ENCODE results near the gene MADCAM1. TPM values are rescaled to one million over a fixed set of nuclear protein-coding genes. Genes with fewer than 3 reads are reported as not detected.

The MADCAM1 gene
- total RNA-seq, 1 donor from 2014 or later, result not detected

DNA sequence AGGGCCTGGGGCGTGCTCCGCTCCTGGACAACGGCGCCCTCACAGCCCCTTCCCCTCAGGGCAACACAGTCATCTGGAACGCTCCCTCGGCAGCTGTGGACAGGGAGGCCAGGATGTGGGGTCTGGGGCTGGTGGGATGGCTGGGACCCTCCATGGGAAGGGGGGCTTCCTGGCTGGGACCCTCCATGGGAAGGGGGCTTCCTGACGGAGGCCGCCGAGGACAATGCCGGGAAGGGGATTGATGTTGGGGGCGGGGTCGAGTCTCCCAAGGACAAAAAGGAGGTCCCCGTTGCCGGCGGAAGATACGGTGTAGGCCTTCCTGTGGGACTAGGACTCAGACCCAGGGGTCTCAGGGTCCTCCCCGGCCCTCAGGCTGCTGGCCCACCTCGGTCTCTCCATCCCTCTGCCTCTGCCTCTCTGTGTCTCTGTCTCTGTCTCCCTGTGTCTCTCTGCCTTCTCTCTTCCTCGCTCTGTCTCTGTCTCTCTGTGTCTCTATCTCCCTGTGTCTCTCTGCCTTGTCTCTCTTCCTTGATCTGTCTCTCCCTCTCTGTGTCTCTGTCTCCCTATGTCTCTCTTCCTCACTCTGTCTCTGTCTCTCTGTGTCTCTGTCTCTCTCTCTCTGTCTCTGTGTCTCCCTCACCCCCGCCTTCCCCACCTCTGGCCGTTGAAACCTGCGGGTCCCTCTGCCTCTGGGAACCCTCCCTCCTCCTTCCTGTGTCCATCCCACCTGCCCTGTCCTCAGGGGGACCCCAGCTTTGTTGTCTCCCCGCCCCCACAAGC lies 2.7 kb upstream of the MADCAM1 start:
- Mint-ChIP-seq H3K27ac (no peak overlapping the region), H3K27me3 (ENCODE audit: insufficient read depth, low read depth) (peaks cover 12% of the 10 kb centered on the region), H3K4me3 (no peak overlapping the region), H3K36me3 (peaks cover 2% of the 10 kb centered on the region), H3K4me1 (peaks cover 14% of the 10 kb centered on the region), H3K9me3 (peaks cover 3% of the 10 kb centered on the region)
- Histone ChIP-seq H3K79me2 (ENCODE audit: low read depth) (no peaks in the 10 kb centered on the region), H3K27ac (no peak overlapping the region), H3K4me1 (no peaks in the 10 kb centered on the region), H3K4me3 (no peak overlapping the region), H2AFZ (replicated peaks) (no peak overlapping the region), H3K4me2 (no peak overlapping the region), H3K9me3 (ENCODE audit: low read depth) (no peaks in the 10 kb centered on the region), H4K20me1 (ENCODE audit: low read depth) (peaks cover 18% of the 10 kb centered on the region), H3K9ac (no peak overlapping the region), H3K27me3 (peaks cover 32% of the 10 kb centered on the region), H3F3A (ENCODE audit: low read depth) (peaks cover 39% of the 10 kb centered on the region), H3K36me3 (no peaks in the 10 kb centered on the region)
- no peak for DNase-seq (ENCODE audit: low spot score)
- TF ChIP-seq EZH2 (IDR thresholded peaks at IDR 0.05) (no peak), EZH2phosphoT487 (IDR thresholded peaks at IDR 0.05) (no peak), CTCF (IDR thresholded peaks at IDR 0.05) (no peak)

DNA sequence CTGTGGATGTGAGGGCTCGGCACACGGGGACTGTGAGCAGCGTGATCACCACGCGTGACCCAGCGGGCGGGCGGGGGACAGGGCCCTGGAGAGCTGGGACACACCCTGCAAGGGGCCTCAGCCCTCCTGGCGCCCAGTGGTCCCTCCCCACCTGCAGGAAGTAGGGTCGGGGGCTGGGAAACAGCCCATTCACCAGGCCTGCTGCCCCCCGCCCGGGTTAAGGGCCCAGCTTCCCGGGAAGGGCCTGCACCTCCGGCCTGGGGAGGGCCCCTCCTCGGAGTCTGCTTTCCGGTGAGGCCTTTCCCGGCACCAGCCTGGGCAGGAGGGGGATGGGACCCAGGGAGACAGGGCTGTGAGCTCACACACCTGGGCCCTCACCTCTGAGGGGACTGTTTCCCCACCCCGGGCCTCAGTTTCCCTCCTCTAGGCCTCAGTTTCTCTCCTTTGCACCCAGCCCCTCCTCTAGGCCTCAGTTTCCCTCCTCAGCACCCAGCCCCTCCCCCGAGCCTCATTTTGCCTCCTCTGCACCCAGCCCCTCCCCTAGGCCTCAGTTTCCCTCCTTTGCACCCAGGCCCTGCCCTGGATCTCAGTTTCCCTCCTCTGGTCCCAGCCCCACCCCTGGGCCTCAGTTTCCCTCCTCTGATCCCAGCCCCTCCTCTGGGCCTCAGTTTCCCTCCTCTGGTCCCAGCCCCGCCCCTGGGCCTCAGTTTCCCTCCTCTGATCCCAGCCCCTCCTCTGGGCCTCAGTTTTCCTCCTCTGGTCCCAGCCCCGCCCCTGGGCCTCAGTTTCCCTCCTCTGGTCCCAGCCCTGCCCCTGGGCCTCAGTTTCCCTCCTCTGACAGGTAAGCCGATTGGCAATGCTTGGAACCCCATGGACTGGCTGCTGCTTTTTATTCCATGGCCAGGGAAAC lies 1.9 kb upstream of the MADCAM1 start:
- no peak overlapping the region for H3K4me3 ChIP-seq
- H3K27me3 ChIP-seq, result peaks cover 40% of the 10 kb centered on the region
- H3K27ac ChIP-seq, result no peak overlapping the region
- H3K36me3 Mint-ChIP-seq, result peaks cover 5% of the 10 kb centered on the region
- H3K36me3 ChIP-seq, result no peaks in the 10 kb centered on the region
- no peak overlapping the region for H3K4me2 ChIP-seq
- H3K4me1 ChIP-seq, result no peaks in the 10 kb centered on the region
- H3K27ac Mint-ChIP-seq, result no peak overlapping the region
- H3K9me3 Mint-ChIP-seq, result peaks cover 7% of the 10 kb centered on the region
- TF ChIP-seq EZH2 (IDR thresholded peaks at IDR 0.05) (no peak), EZH2phosphoT487 (IDR thresholded peaks at IDR 0.05) (no peak), CTCF (IDR thresholded peaks at IDR 0.05) (no peak)
- no peak overlapping the region for H3K9ac ChIP-seq
- no peaks in the 10 kb centered on the region for H3K79me2 ChIP-seq (ENCODE audit: low read depth)
- peaks cover 17% of the 10 kb centered on the region for H3K27me3 Mint-ChIP-seq (ENCODE audit: insufficient read depth, low read depth)
- peaks cover 36% of the 10 kb centered on the region for H3F3A ChIP-seq (ENCODE audit: low read depth)
- no peak for DNase-seq (ENCODE audit: low spot score)
- no peak overlapping the region for H3K4me3 Mint-ChIP-seq
- no peak overlapping the region for H2AFZ ChIP-seq (replicated peaks)
- H3K9me3 ChIP-seq (ENCODE audit: low read depth), result no peaks in the 10 kb centered on the region
- H4K20me1 ChIP-seq (ENCODE audit: low read depth), result peaks cover 18% of the 10 kb centered on the region
- peaks cover 17% of the 10 kb centered on the region for H3K4me1 Mint-ChIP-seq

DNA sequence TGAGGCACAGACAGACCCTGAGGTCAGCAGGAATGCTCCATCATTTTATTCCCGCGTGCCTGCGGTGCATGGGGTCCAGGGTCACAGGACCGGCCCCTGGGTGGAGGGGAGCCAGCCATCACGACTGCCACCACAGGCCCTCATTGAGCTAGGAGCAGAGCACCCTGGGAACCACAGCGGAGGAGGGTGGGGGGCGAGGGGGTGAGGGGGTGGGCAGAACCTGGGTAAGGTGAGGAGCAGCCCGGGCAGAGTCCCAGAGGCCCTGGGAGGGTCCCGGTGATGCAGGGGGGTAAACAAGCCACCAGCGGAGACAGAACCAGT lies 1.2 kb upstream of the MADCAM1 start:
- Histone ChIP-seq H2AFZ (replicated peaks) (no peak overlapping the region), H3K4me1 (no peaks in the 10 kb centered on the region), H3K9ac (no peak overlapping the region), H3K4me2 (no peak overlapping the region), H3K79me2 (ENCODE audit: low read depth) (no peaks in the 10 kb centered on the region), H3K9me3 (ENCODE audit: low read depth) (no peaks in the 10 kb centered on the region), H3F3A (ENCODE audit: low read depth) (peaks cover 34% of the 10 kb centered on the region), H4K20me1 (ENCODE audit: low read depth) (peaks cover 18% of the 10 kb centered on the region), H3K27ac (no peak overlapping the region), H3K4me3 (no peak overlapping the region), H3K36me3 (no peaks in the 10 kb centered on the region), H3K27me3 (peaks cover 47% of the 10 kb centered on the region)
- DNase-seq (ENCODE audit: low spot score), result no peak
- TF ChIP-seq CTCF (IDR thresholded peaks at IDR 0.05) (no peak), EZH2 (IDR thresholded peaks at IDR 0.05) (no peak), EZH2phosphoT487 (IDR thresholded peaks at IDR 0.05) (no peak)
- H3K27ac Mint-ChIP-seq, result no peak overlapping the region
- peaks cover 20% of the 10 kb centered on the region for H3K27me3 Mint-ChIP-seq (ENCODE audit: insufficient read depth, low read depth)
- H3K9me3 Mint-ChIP-seq, result peaks cover 8% of the 10 kb centered on the region
- peaks cover 7% of the 10 kb centered on the region for H3K36me3 Mint-ChIP-seq
- H3K4me3 Mint-ChIP-seq, result peak overlapping the region; percentile 38
- peaks cover 14% of the 10 kb centered on the region for H3K4me1 Mint-ChIP-seq

Measured in neural progenitor cell (in vitro differentiated cells).